Measurements from ENCODE around the gene CUZD1.

Gene CUZD1

DNA sequence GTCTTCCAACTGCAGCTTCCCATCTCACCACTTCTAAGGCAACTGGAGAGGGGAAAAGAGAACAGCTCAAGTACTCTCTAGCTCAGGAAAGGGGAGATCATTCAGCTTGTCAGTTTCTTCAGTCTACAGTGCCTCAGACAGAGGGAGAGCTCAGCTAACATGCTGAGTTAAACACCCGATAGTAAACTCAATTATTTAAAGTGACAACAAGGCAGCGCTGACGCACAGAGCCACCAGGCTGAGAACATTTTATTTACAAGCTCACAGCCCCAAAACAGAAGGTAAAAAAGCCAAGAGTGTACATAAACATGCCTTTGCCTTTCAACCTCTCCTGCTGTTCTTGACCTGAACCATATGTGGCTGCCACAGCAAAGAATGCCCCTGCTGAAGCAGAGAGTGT is 10.1 kb upstream of the CUZD1 start:
- Histone ChIP-seq H3K27ac (ENCODE audit: low read depth in 2 of 2, low read length in 2 of 2) (no peak overlapping the region), H3K9me3 (ENCODE audit: control insufficient read depth in 2 of 2, low read length in 2 of 2) (no peaks in the 10 kb centered on the region), H3K4me1 (ENCODE audit: control insufficient read depth in 2 of 2, insufficient read depth in 2 of 2, low read length in 2 of 2) (no peaks in the 10 kb centered on the region), H3K9ac (ENCODE audit: low read depth in 1 of 2, low read length in 2 of 2) (no peak overlapping the region), H3K36me3 (ENCODE audit: control insufficient read depth in 2 of 2, insufficient read depth in 2 of 2, low read length in 2 of 2) (peaks cover 0 to 2% of the 10 kb centered on the region in 2 donors), H3K4me3 (ENCODE audit: low read length in 2 of 2) (no peak overlapping the region), H3K27me3 (ENCODE audit: control insufficient read depth in 2 of 2, insufficient read depth in 2 of 2, low read length in 2 of 2) (no peaks in the 10 kb centered on the region)

DNA sequence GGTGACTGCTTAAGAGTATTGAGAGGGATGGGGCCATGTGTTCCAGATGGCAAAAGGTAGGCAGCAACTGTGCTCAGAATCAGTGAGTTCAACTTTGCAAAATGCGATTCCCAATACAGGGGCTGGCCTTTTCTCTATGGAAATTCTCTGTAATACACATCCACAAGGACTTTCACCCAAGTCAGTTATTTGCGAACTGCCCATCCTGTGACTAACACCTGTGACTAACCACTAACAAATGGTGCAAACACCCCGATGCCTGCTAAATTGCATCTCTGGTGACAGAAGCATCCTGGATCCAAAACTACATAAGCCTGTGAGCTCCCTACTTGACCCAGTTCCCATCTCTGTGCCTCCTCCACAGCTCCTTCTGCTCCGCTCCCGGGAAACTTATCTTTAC is 9.0 kb upstream of the CUZD1 start:
- peaks cover 0 to 4% of the 10 kb centered on the region in 2 donors for H3K36me3 ChIP-seq (ENCODE audit: control insufficient read depth in 2 of 2, insufficient read depth in 2 of 2, low read length in 2 of 2)
- H3K9me3 ChIP-seq (ENCODE audit: control insufficient read depth in 2 of 2, low read length in 2 of 2): no peaks in the 10 kb centered on the region
- H3K4me1 ChIP-seq (ENCODE audit: control insufficient read depth in 2 of 2, insufficient read depth in 2 of 2, low read length in 2 of 2): no peaks in the 10 kb centered on the region
- no peaks in the 10 kb centered on the region for H3K27me3 ChIP-seq (ENCODE audit: control insufficient read depth in 2 of 2, insufficient read depth in 2 of 2, low read length in 2 of 2)
- H3K4me3 ChIP-seq (ENCODE audit: low read length in 2 of 2): no peak overlapping the region
- H3K9ac ChIP-seq (ENCODE audit: low read depth in 1 of 2, low read length in 2 of 2): no peak overlapping the region
- no peak overlapping the region for H3K27ac ChIP-seq (ENCODE audit: low read depth in 2 of 2, low read length in 2 of 2)

DNA sequence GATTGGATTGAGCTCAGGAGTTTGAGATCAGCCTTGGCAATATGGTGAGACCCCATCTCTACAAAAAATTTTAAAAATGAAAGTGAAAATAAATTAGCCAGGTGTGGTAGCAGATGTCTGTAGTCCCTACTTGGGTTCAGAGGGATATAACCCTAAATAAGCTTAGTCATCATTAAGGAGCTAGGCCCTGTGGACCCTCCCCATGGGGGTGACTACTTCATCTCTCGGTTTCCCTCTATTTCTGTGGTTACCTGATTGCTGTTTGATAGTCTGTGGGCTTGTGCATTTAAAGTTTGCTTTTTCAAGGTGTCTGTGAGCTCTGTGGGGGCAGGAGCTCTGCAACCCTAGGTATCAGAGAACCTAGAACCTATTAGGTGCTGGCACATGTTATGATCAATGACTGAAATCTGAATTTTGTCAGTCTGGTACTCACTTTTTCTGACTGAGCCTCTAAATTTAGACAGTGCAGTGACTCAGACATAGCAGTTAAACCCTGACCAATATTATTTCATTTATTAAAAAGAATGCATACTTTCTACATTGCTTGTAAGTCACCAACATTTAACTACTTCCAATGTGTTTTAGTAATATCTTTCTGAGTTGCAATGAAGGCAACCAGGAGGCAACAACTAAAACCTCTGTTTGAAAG is 8.1 kb upstream of the CUZD1 start:
- H3K4me1 ChIP-seq (ENCODE audit: control insufficient read depth in 2 of 2, insufficient read depth in 2 of 2, low read length in 2 of 2): no peaks in the 10 kb centered on the region
- H3K27me3 ChIP-seq (ENCODE audit: control insufficient read depth in 2 of 2, insufficient read depth in 2 of 2, low read length in 2 of 2): no peaks in the 10 kb centered on the region
- H3K9me3 ChIP-seq (ENCODE audit: control insufficient read depth in 2 of 2, low read length in 2 of 2): no peaks in the 10 kb centered on the region
- peaks cover 0 to 5% of the 10 kb centered on the region in 2 donors for H3K36me3 ChIP-seq (ENCODE audit: control insufficient read depth in 2 of 2, insufficient read depth in 2 of 2, low read length in 2 of 2)
- H3K4me3 ChIP-seq (ENCODE audit: low read length in 2 of 2): no peak overlapping the region
- H3K9ac ChIP-seq (ENCODE audit: low read depth in 1 of 2, low read length in 2 of 2): no peak overlapping the region
- H3K27ac ChIP-seq (ENCODE audit: low read depth in 2 of 2, low read length in 2 of 2): no peak overlapping the region

- Histone ChIP-seq H3K27me3 (ENCODE audit: control insufficient read depth in 2 of 2, insufficient read depth in 2 of 2, low read length in 2 of 2) (no peaks in the 10 kb centered on the region), H3K9me3 (ENCODE audit: control insufficient read depth in 2 of 2, low read length in 2 of 2) (no peaks in the 10 kb centered on the region), H3K4me3 (ENCODE audit: low read length in 2 of 2) (no peak overlapping the region), H3K9ac (ENCODE audit: low read depth in 1 of 2, low read length in 2 of 2) (no peak overlapping the region), H3K36me3 (ENCODE audit: control insufficient read depth in 2 of 2, insufficient read depth in 2 of 2, low read length in 2 of 2) (peaks cover 3 to 5% of the 10 kb centered on the region in 2 donors), H3K4me1 (ENCODE audit: control insufficient read depth in 2 of 2, insufficient read depth in 2 of 2, low read length in 2 of 2) (no peaks in the 10 kb centered on the region), H3K27ac (ENCODE audit: low read depth in 2 of 2, low read length in 2 of 2) (no peak overlapping the region)
Observed at GRCh38 chr10:122852261-122852660, 6.6 kb upstream of the CUZD1 start.

- no peak overlapping the region for H3K27ac ChIP-seq (ENCODE audit: low read depth in 2 of 2, low read length in 2 of 2)
- no peak overlapping the region for H3K4me3 ChIP-seq (ENCODE audit: low read length in 2 of 2)
- no peaks in the 10 kb centered on the region for H3K4me1 ChIP-seq (ENCODE audit: control insufficient read depth in 2 of 2, insufficient read depth in 2 of 2, low read length in 2 of 2)
Observed at GRCh38 chr10:122850705-122851640, 5.3 kb upstream of the CUZD1 start.

GRCh38 chr10:122849900-122850605 is 4.4 kb upstream of the CUZD1 start:
- Histone ChIP-seq H3K9me3 (ENCODE audit: control insufficient read depth in 2 of 2, low read length in 2 of 2) (no peaks in the 10 kb centered on the region), H3K4me3 (ENCODE audit: low read length in 2 of 2) (no peak overlapping the region), H3K36me3 (ENCODE audit: control insufficient read depth in 2 of 2, insufficient read depth in 2 of 2, low read length in 2 of 2) (peaks cover 3 to 5% of the 10 kb centered on the region in 2 donors), H3K4me1 (ENCODE audit: control insufficient read depth in 2 of 2, insufficient read depth in 2 of 2, low read length in 2 of 2) (no peaks in the 10 kb centered on the region), H3K9ac (ENCODE audit: low read depth in 1 of 2, low read length in 2 of 2) (no peak overlapping the region), H3K27me3 (ENCODE audit: control insufficient read depth in 2 of 2, insufficient read depth in 2 of 2, low read length in 2 of 2) (no peaks in the 10 kb centered on the region), H3K27ac (ENCODE audit: low read depth in 2 of 2, low read length in 2 of 2) (no peak overlapping the region)

More at GRCh38 chr10:122850705-122851640, 5.3 kb upstream of the CUZD1 start:
- Histone ChIP-seq H3K9ac (ENCODE audit: low read depth in 1 of 2, low read length in 2 of 2) (no peak overlapping the region), H3K36me3 (ENCODE audit: control insufficient read depth in 2 of 2, insufficient read depth in 2 of 2, low read length in 2 of 2) (peaks cover 3 to 5% of the 10 kb centered on the region in 2 donors), H3K9me3 (ENCODE audit: control insufficient read depth in 2 of 2, low read length in 2 of 2) (no peaks in the 10 kb centered on the region), H3K27me3 (ENCODE audit: control insufficient read depth in 2 of 2, insufficient read depth in 2 of 2, low read length in 2 of 2) (no peaks in the 10 kb centered on the region)

DNA sequence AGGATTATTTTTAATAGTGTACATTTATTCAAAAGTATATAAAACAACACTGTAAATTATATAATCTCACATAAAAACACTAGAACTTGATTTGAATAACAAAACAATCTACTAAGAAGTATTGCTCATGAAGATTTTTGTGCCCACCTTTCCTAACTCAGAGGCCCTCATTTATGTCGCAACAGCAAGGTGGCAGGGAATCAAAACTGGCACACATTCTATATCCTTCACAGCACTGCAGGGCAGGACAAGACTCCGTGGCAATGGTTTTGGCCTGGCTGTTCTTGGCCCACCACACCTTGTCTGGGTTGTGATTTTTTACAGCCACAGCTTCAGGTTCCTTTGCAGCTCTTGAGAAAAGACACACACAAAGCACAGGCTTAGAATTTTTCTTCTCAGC is 3.4 kb upstream of the CUZD1 start:
- Histone ChIP-seq H3K9ac (ENCODE audit: low read depth in 1 of 2, low read length in 2 of 2) (no peak overlapping the region), H3K4me1 (ENCODE audit: control insufficient read depth in 2 of 2, insufficient read depth in 2 of 2, low read length in 2 of 2) (no peaks in the 10 kb centered on the region), H3K36me3 (ENCODE audit: control insufficient read depth in 2 of 2, insufficient read depth in 2 of 2, low read length in 2 of 2) (peaks cover 3 to 5% of the 10 kb centered on the region in 2 donors), H3K4me3 (ENCODE audit: low read length in 2 of 2) (no peak overlapping the region), H3K27ac (ENCODE audit: low read depth in 2 of 2, low read length in 2 of 2) (no peak overlapping the region), H3K27me3 (ENCODE audit: control insufficient read depth in 2 of 2, insufficient read depth in 2 of 2, low read length in 2 of 2) (no peaks in the 10 kb centered on the region), H3K9me3 (ENCODE audit: control insufficient read depth in 2 of 2, low read length in 2 of 2) (no peaks in the 10 kb centered on the region)

GRCh38 chr10:122847782-122848604 is 2.3 kb upstream of the CUZD1 start:
- H3K36me3 ChIP-seq (ENCODE audit: control insufficient read depth in 2 of 2, insufficient read depth in 2 of 2, low read length in 2 of 2): peaks cover 3% of the 10 kb centered on the region in 2 donors
- no peak overlapping the region for H3K27ac ChIP-seq (ENCODE audit: low read depth in 2 of 2, low read length in 2 of 2)
- H3K4me1 ChIP-seq (ENCODE audit: control insufficient read depth in 2 of 2, insufficient read depth in 2 of 2, low read length in 2 of 2): no peaks in the 10 kb centered on the region
- H3K4me3 ChIP-seq (ENCODE audit: low read length in 2 of 2): no peak overlapping the region
- H3K27me3 ChIP-seq (ENCODE audit: control insufficient read depth in 2 of 2, insufficient read depth in 2 of 2, low read length in 2 of 2): no peaks in the 10 kb centered on the region
- H3K9me3 ChIP-seq (ENCODE audit: control insufficient read depth in 2 of 2, low read length in 2 of 2): no peaks in the 10 kb centered on the region
- H3K9ac ChIP-seq (ENCODE audit: low read depth in 1 of 2, low read length in 2 of 2): no peak overlapping the region

GRCh38 chr10:122844146-122844545 is 1.5 kb downstream of the CUZD1 start:
- no peaks in the 10 kb centered on the region for H3K9me3 ChIP-seq (ENCODE audit: control insufficient read depth in 2 of 2, low read length in 2 of 2)
- no peaks in the 10 kb centered on the region for H3K4me1 ChIP-seq (ENCODE audit: control insufficient read depth in 2 of 2, insufficient read depth in 2 of 2, low read length in 2 of 2)
- H3K36me3 ChIP-seq (ENCODE audit: control insufficient read depth in 2 of 2, insufficient read depth in 2 of 2, low read length in 2 of 2): peaks cover 1 to 3% of the 10 kb centered on the region in 2 donors
- no peak overlapping the region for H3K27ac ChIP-seq (ENCODE audit: low read depth in 2 of 2, low read length in 2 of 2)
- no peak overlapping the region for H3K4me3 ChIP-seq (ENCODE audit: low read length in 2 of 2)
- no peaks in the 10 kb centered on the region for H3K27me3 ChIP-seq (ENCODE audit: control insufficient read depth in 2 of 2, insufficient read depth in 2 of 2, low read length in 2 of 2)
- no peak overlapping the region for H3K9ac ChIP-seq (ENCODE audit: low read depth in 1 of 2, low read length in 2 of 2)

Data from mucosa of rectum (tissue), 2 donors.